HUES6 (cell line): ENCODE data around the gene ATXN1.
"Not testable (repeated sequence)": the region's sequence is repeated elsewhere in the genome, so short reads cannot be mapped to it uniquely, and the experiment has no call there.

Experiments
- H3K27ac ChIP-seq: 2 replicates; pipeline ENCODE4 v1.7.0; 2013; ENCODE audit warnings: low read depth, mild to moderate bottlenecking, low read length, inconsistent platforms
- H3K27me3 ChIP-seq: 2 replicates; pipeline ENCODE4 v1.6.1; 2013; ENCODE audit warnings: low read length; ENCODE audit not compliant: control insufficient read depth, insufficient read depth
- H3K36me3 ChIP-seq: 2 replicates; pipeline ENCODE4 v1.6.1; 2013; ENCODE audit warnings: low read length; ENCODE audit not compliant: control insufficient read depth, insufficient read depth
- H3K4me1 ChIP-seq: 2 replicates; pipeline ENCODE4 v1.6.1; 2013; ENCODE audit warnings: low read length; ENCODE audit not compliant: control insufficient read depth, insufficient read depth
- H3K4me3 ChIP-seq: 2 replicates; pipeline ENCODE4 v1.5.1; 2013; ENCODE audit warnings: low read depth, low read length
- H3K9ac ChIP-seq: one replicate; pipeline ENCODE4 v1.6.1; 2013; ENCODE audit warnings: mild to moderate bottlenecking, low read length
- H3K9me3 ChIP-seq: 2 replicates; pipeline ENCODE4 v1.6.1; 2013; ENCODE audit warnings: low read depth, low read length; ENCODE audit not compliant: control insufficient read depth, insufficient read depth

The ATXN1 gene

GRCh38 chr6:16540383-16540782 lies 220.9 kb downstream of the ATXN1 start:
- H3K4me1 ChIP-seq, H3K27me3 ChIP-seq, H3K27ac ChIP-seq, H3K4me3 ChIP-seq, H3K9ac ChIP-seq, H3K9me3 ChIP-seq, H3K36me3 ChIP-seq: not testable (repeated sequence)

GRCh38 chr6:16539086-16539931 lies 222.0 kb downstream of the ATXN1 start:
- Histone ChIP-seq H3K9ac (no peak overlapping the region), H3K4me1 (peaks cover 6% of the 10 kb centered on the region; the same call in 1 of the 2 replicates), H3K36me3 (no peaks in the 10 kb centered on the region), H3K9me3 (no peaks in the 10 kb centered on the region), H3K4me3 (no peak overlapping the region), H3K27ac (no peak overlapping the region), H3K27me3 (no peaks in the 10 kb centered on the region)

- no peak overlapping the region for H3K4me3 ChIP-seq
- no peak overlapping the region for H3K9ac ChIP-seq
- no peaks in the 10 kb centered on the region for H3K36me3 ChIP-seq
- no peaks in the 10 kb centered on the region for H3K27me3 ChIP-seq
- no peak overlapping the region for H3K27ac ChIP-seq
- H3K4me1 ChIP-seq: peaks cover 5% of the 10 kb centered on the region; the same call in 1 of the 2 replicates
- H3K9me3 ChIP-seq: no peaks in the 10 kb centered on the region
Observed at GRCh38 chr6:16535564-16535963, 225.7 kb downstream of the ATXN1 start.

- Histone ChIP-seq H3K4me3 (no peak overlapping the region), H3K27ac (no peak overlapping the region), H3K36me3 (no peaks in the 10 kb centered on the region), H3K9ac (no peak overlapping the region), H3K27me3 (no peaks in the 10 kb centered on the region), H3K9me3 (no peaks in the 10 kb centered on the region), H3K4me1 (peaks cover 5% of the 10 kb centered on the region; the same call in 1 of the 2 replicates)
Observed at GRCh38 chr6:16533721-16534136, 227.5 kb downstream of the ATXN1 start.

GRCh38 chr6:16533210-16533609 lies 228.1 kb downstream of the ATXN1 start:
- Histone ChIP-seq H3K36me3 (no peaks in the 10 kb centered on the region), H3K9me3 (no peaks in the 10 kb centered on the region), H3K4me3 (no peak overlapping the region), H3K27ac (no peak overlapping the region), H3K4me1 (peaks cover 5% of the 10 kb centered on the region; the same call in 1 of the 2 replicates), H3K9ac (no peak overlapping the region), H3K27me3 (no peaks in the 10 kb centered on the region)

GRCh38 chr6:16527691-16528090 lies 233.6 kb downstream of the ATXN1 start:
- Histone ChIP-seq H3K4me1 (peaks cover 5% of the 10 kb centered on the region; the same call in 1 of the 2 replicates), H3K9me3 (no peaks in the 10 kb centered on the region), H3K36me3 (no peaks in the 10 kb centered on the region), H3K27ac (no peak overlapping the region), H3K9ac (no peak overlapping the region), H3K27me3 (no peaks in the 10 kb centered on the region), H3K4me3 (no peak overlapping the region)

- Histone ChIP-seq H3K27ac (no peak overlapping the region), H3K27me3 (no peaks in the 10 kb centered on the region), H3K4me1 (peaks cover 10% of the 10 kb centered on the region; the same call in 1 of the 2 replicates), H3K9me3 (no peaks in the 10 kb centered on the region), H3K36me3 (no peaks in the 10 kb centered on the region), H3K9ac (no peak overlapping the region), H3K4me3 (no peak overlapping the region)
Observed at GRCh38 chr6:16524380-16524707, 236.9 kb downstream of the ATXN1 start.

- no peak overlapping the region for H3K4me3 ChIP-seq
- H3K27me3 ChIP-seq: no peaks in the 10 kb centered on the region
- no peak overlapping the region for H3K9ac ChIP-seq
- H3K9me3 ChIP-seq: no peaks in the 10 kb centered on the region
- peaks cover 10% of the 10 kb centered on the region; the same call in 1 of the 2 replicates for H3K4me1 ChIP-seq
- no peak overlapping the region for H3K27ac ChIP-seq
- no peaks in the 10 kb centered on the region for H3K36me3 ChIP-seq
Observed at GRCh38 chr6:16523606-16524379, 237.5 kb downstream of the ATXN1 start.

GRCh38 chr6:16522937-16523336 lies 238.3 kb downstream of the ATXN1 start:
- H3K4me1 ChIP-seq: peaks cover 10% of the 10 kb centered on the region; the same call in 1 of the 2 replicates
- no peak overlapping the region for H3K27ac ChIP-seq
- no peaks in the 10 kb centered on the region for H3K9me3 ChIP-seq
- H3K4me3 ChIP-seq: no peak overlapping the region
- H3K27me3 ChIP-seq: no peaks in the 10 kb centered on the region
- no peaks in the 10 kb centered on the region for H3K36me3 ChIP-seq
- H3K9ac ChIP-seq: no peak overlapping the region

GRCh38 chr6:16521528-16521927 lies 239.7 kb downstream of the ATXN1 start:
- H3K9ac ChIP-seq: no peak overlapping the region
- H3K27me3 ChIP-seq: no peaks in the 10 kb centered on the region
- no peak overlapping the region for H3K27ac ChIP-seq
- H3K4me3 ChIP-seq: no peak overlapping the region
- H3K9me3 ChIP-seq: no peaks in the 10 kb centered on the region
- peaks cover 10% of the 10 kb centered on the region; the same call in 1 of the 2 replicates for H3K4me1 ChIP-seq
- H3K36me3 ChIP-seq: no peaks in the 10 kb centered on the region
